ENCODE results near the gene JAZF1.

Gene JAZF1

DNA sequence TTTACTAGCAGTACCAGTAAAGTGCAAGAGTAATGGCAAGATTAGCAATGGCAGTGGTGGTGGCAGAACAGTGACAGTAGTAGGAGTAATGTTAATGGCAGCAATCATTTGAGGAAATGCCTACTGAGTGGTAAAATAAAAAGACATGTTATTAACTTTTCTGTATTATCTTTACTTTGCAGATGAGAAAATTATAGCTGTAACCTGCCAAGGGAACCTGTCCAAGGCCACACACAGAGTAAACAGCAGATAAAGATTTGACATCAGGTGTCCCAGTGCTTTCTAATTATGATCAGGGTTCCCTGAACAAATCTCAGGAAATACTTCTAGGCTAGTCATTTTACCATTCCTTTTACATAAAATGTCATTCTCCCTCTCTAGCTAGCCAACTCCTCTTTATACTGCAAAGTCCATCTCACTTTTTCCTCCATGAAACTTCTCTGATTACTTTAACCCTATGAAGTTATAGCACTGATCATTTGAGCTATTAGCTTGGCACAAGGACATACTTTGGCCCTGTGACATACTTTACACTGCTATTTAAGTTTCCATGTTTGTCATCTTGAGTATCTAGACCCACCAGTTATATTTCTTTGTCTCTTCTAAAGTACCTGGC is 221.6 kb downstream of the JAZF1 start:
- DNase-seq = no peak

DNA sequence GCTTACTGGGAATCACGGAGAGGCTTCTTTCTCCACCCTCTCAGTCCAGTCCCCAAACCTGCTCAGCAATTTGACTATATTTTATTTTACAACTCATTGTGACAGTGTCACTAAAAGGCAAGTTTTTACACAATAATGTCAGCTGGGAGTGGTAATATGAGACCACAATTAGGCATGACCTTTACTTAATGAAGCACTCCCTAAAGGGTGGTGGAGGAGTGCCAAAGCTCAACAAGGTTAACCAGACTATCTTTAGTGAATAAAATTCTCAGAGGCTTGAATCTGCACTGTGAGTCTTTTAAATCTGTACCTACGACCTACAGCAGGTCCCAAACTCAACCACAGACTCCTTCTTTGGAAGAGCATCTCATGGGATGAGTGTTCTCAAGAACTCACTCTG is 225.0 kb downstream of the JAZF1 start:
- DNase-seq = no peak

DNA sequence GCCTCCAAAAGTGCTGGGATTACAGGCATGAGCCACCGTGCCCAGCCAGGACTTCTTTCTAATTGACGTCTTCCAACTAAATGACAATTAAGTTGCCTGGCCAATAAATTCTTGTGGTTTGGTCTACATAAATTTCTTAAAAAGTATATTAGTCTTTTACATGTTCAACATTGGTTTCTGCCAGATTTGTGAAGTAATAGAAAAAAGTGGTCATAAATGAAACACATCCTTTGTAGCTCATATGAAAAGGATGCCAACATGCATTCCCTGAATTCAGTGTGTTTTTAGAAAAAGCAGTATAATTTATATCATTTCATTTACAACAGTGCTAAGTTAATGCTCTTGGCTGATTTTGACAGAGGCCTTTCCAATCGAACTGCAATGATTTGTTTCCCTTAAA is 225.6 kb downstream of the JAZF1 start:
- DNase-seq = no peak

DNA sequence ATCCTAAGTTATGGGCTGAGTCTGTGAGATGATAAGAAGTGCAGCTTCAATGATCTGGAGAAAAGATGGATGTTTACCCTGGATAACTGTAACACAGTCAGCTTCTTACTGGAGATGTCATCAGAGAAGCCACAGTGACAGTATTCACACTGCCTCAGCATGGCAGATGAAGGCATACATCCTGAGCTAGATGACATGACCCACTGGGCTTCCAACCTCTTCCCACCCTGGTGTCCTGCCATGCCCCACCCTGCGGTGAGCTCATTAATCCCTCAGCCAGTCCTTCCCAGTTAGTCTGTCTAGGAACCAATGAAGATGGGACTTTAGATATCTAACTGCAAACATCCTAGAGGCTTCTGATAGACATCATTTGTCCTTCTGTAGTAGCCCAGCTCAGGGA is 226.8 kb downstream of the JAZF1 start:
- no peak for DNase-seq

DNA sequence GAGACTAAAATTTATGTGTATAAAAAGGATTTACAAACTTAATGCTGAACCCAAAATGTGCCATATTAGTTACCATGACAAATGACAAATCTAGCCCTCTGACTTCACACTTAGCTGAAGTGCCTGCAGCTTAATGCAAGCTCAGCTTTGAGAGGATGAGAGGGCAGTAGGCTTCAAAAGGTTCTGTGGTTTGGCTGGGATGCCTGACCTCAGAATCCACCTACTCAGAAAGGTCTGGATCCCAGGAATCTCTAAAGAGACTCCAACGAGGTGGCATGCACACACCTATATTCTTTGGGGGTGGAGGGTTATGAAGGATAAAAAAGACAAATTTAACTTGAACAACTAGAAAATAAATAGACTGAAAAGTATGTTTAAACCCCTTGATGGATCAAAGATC is 227.2 kb downstream of the JAZF1 start:
- no peak for DNase-seq

DNA sequence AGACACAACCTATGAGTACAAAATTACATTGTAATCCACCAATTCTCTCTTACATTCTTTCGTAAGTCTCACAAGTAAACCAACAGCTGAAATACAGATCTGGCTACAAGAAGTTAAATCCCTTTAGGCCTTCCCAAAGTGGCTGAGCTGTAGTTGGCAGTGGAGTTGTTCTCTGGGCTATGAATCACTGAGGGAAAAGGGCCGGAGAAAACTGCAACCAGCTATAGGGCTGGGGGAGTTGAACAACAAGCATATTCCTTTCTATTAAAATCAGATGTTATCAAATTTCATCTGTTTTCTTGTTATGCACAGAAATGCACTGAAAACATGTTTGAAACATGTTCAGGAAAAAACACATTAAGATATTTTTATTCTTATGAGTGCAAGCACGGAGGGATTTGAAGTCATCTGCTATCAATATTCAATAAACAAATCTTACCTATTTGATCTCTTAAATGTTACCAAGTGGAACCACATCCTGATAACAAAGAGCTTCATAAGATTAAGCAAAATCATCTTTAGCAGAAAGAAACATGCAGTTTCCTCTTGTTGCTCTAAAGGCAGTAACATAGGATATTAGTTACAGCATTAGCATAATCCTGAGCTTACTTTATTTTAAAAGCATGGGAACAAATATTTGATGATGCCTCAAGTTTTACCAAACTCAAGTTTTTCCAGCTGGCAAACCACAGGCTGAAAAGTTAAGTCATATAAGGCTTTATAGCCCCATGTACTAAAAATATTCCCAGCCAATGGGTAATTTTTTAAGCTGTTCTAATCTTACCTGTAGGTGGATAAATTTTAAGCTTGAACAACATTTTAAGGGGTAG is 227.9 kb downstream of the JAZF1 start:
- DNase-seq = no peak

DNA sequence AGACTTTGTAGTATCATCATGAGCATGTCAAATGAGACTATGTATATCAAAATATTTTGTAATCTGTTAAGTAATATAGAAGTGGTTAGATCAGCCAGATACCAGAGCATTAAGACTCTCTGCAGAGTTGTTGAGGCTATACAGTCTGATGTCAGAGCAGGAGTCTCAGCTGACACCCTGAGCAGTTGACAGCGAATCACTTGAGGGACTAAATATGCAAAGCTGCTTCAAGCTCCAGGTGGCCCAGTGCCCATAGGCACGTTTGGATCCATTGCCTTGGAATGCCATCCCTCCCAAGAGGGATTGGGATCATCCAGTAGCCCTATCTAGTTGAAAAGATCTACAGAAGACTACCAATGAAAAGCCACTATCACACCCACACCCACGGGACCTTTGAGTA is 230.5 kb downstream of the JAZF1 start:
- no peak for DNase-seq

DNA sequence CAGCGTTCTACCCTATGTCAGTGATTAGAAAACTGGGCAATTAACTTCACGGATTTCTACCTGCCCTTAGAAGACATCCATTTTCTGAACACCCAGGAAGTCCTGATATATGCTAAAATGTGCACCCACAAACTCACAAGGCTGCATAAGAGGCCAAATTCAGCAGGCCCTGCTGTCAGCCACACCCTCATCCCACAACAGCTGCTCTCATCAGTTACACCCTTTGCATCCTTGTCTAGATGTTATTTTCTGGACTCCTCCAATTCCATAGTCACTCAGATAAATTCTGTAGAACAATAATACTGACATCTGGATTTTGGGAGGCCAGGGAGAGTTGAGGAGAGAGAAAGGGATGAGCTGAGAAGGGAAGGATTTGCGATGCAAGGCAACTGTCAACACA is 231.7 kb downstream of the JAZF1 start:
- no peak for DNase-seq

DNA sequence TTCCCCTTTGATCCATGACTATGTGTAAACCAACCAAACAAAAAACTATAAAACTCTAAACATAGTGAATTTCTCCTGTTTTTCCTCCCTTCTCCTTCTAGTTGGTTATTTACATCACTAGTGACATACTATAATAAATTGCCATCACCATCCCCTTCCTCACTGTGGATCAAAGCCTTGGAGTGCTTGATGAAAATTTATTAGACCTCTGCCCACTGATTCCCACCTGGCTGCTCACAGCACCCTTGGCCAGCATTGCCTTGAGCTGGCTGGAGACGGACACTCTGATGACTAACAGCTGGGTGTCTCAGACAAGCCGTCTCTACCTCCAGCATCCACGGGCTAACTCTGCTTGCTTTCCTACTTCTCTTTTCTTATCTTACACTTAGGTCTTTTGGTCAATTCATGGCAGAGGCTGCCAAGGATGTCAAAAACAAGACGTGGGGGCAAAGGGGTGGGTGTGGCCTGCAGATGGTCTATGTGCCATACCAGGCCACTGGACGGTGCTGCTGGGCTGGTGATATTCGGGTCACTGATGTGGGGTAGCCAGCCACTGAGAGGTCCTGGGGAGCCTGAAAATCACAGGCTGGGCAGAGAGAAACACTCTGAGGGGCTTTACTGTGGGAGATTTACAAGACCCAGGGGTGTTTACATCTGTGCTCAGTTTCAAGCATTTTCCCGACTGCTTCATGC is 232.9 kb downstream of the JAZF1 start:
- DNase-seq = no peak

DNA sequence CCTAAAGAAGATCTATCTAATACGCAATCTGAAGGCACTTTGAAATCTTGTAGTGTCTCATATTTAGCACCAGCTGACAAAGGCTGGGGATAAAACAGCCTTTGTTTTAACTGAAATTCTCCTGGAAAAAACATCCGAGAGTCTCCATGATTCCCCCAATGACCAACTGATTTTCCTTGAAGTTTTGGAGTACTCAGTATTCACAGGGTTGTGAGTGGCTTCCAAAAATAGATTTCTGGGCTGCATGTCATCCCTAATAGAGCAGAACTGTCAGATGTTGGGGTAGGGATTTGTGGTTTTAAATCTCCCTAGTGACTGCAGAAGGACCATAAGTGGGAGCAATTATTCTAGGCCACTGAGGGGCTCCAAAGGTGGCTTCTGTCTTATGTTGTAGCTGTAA is 234.2 kb downstream of the JAZF1 start:
- DNase-seq = no peak

DNA sequence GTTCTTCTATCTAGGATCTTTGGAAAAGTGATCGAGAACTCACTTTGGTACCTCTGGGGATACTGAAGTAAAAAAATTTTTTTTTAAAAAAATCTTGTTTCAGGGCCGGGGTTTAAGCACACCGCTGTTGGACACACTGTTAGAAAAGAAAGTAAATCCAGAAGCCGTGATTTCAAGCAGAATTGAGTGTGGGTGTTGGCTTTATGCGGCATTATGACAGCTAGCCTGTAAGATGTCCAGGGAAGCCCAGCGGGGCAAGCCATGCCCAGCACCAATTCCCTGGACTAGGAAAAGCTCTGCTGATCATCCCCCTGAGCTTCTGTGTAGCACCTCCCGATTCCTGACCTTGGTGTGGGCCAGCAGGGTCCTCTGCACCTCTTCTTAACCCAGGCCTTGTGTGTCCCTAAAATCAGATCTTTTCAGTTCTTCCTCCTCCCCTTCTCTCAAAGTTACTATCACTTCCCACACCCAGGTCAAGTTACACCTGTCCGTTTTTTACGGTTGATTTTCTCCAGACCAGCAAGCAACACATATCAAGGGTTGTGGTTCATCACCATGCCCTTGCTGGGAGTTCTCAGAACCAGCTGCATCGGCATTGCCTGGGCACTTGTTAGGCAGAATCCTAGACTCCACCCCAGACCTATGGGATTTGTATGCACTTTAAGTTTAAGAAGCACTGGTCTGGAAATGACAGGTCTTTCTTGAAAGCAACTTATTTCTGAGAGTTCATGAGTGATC is 235.4 kb downstream of the JAZF1 start:
- no peak for DNase-seq

DNA sequence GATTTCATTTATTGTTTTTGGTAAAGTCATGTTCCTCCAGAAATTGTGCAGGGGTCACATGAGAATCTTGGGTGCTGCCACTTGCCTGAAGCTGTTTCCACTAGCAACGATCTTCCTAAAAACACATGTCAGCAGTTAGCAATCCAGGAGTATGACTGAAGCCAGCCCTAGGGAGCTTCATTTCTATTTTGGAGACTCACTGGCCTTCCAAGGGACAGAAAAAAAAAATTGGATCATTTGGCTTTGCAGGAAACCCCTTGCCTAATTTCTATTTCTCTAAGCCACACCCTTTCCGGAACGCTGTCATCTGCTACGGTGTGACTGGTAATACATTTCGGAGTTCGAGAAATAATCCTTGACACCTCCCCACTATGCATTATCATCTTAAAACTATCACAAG is 236.0 kb downstream of the JAZF1 start:
- DNase-seq = no peak

DNA sequence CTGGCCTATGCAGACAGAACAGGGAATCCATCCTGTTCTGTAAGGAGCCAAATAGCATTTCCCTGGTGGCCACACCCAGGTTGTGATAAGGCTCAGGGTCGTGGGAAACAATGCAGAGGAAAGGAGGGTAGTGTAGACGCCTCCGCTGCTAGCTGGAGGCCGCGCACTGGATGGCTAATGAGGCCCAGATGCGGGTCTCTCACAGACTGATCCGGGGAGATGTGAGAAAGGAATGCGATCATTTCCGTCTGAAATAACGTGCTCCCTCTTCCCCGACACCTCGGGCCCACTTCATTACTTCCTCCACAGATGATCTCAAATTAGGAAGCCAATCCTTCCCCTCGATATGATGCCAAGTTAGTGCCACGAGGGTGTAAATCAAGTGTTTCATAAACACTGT is 237.4 kb downstream of the JAZF1 start:
- no peak for DNase-seq

DNA sequence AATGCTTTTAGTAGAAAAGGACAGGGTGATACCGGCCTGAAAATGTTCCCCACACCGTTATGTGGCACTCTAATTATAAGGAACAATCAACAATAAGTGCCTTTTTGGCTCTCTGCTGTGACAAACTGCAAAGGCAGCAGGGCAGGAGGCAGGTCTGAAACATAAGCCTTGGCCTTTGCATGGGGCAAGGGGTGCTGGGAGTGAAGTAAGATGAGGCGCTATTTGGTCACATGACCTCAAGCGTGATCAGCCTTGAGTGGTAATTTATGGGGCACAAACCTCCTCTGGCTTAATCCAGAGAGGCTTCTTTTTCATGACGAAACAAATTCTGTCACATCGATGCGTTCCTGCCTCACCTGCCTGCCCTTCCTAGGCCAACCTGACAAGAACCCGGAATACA is 237.9 kb downstream of the JAZF1 start:
- DNase-seq = no peak

DNA sequence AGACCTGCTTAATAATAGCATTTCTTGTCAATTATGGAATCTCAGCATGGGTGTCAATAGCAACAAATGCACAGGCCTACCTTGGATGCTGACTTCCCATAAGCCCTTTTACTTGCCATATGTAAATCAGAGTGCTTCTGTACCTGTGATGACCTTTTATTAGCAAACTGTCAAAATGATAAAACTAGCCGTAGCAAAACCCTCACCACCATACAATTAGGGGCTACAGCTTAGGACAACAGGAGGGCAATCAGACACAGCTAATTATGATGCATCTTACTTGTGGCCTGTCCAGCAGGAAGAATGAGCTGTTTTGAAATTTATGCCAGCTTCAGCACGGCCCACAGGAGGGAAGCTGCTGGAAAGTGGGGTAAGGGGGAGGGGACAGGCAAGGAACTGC is 239.1 kb downstream of the JAZF1 start:
- no peak for DNase-seq

DNA sequence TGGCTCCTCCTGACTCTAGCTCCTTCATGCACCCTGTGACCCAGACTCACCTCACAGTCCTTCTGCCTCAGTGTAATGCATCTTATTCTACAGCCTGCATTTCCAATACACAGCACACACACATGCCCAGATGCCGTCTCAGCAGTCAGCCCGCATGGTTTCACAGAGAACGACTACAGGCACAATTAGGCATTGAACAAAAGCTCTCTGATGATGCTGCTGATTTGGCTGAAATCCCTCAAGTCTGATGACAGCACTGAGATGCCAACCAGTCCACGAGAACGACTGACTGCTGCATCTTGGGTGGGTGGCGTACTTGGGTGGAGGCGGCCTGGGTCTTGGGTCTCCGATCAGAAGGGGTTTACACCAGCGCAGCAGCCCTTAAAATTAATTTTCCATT is 240.3 kb downstream of the JAZF1 start:
- no peak for DNase-seq

DNA sequence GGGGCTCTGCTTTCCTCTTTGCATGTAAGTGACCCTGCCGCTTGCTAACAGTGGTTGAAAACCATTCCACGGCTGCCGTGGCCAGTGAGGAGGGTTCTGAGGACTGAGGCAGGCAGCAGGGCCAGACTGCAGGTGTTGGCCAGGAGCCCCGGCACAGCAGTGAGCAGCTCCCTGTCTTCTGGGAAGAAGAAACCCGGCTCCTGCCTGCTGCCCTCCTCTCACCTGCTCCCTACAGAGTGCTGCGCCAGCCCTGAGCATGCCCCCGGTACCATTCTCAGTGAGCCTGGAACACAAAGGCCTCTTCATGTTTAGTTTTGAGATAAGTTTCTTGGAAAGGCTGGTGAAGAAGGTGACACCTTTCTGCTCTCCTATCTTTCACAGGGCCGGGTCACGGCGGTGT is 240.7 kb downstream of the JAZF1 start:
- no peak for DNase-seq

DNA sequence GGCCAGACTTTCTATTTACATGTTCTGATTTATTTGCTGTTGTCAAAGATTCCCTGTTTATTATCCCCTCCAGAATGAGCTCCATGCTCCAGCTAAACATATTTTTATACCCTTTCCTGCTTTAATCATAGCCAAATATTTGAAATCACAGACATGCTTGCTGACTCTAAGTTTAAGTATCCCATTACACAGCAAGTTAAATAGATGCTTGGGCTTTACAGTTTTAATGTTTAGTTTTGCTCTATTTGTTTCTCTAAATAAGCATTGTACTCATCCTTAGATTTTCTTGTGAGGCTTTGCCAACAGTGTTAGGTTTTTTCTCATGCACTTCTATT is 243.9 kb downstream of the JAZF1 start:
- DNase-seq = no peak

DNA sequence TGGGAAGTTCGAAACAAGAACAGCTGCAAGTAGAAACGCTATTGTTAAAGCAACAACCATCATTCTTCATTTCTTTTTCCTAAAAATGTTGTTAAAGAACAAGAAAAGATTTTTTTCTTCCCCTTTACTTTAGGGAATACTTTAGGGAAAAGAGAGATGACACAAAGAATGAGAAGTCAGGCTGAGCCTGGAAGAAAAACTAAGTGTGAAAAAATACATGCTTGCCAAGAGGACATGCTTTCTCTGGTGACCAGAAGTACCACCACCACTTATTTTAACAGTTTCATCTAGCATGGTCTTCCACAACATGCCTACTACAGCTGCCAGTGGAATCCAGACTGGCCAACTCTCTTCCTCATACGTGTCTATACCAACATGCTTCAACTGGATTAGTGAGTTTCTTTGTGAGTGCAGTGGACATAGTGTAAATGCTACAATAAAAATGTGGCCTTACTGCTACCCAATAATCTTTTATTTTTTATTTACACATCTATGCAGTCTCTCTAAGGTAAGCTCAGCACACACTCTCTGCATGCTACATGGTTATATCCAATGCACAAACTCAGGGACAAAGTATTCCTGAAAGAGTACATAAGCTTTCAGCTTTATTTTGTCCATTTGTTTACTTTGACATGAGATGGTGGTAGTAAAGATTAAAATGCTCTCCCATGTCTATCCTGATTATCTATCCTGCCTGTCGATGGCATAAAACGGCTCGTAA is 244.4 kb downstream of the JAZF1 start:
- DNase-seq = no peak

DNA sequence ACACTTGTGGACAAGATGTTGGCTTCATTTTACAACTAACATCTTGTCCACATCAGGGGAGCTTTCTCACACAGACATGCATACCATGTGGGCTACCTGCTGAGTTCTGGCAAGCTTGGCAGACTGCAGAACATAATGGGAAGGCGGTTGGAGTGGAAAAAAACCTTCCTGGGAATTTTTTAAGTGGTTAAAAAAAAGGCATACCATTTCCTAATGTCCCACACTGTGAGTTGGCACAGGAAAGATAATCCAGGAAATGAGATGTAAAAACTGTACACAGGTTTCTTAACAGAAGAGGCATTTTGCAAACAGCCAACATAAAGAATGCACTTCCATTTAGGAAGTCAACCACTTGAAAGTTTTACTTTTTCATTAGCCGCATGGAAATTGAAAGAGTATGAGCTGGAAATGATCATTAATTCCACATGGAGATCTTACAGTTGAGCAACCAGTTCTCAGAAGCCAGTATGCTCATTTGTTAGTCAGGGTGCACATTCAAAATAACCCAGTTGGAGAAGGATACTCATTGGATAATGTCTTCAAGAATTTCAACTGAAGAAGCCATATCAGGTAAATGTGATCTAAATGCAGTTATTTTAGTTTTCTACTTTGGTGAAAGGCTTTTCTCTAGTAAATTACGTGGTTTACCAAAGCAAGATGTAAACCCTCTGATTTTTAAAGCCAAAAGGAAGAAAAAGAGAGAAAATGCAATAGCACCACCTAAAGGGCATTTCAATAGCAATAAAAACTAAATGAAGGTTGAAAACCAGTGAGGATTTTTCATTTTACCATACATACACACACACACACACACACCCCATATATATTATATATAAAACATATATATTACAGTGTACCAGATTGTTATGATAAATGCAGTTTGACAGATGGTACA is 246.7 kb downstream of the JAZF1 start:
- no peak for DNase-seq

DNA sequence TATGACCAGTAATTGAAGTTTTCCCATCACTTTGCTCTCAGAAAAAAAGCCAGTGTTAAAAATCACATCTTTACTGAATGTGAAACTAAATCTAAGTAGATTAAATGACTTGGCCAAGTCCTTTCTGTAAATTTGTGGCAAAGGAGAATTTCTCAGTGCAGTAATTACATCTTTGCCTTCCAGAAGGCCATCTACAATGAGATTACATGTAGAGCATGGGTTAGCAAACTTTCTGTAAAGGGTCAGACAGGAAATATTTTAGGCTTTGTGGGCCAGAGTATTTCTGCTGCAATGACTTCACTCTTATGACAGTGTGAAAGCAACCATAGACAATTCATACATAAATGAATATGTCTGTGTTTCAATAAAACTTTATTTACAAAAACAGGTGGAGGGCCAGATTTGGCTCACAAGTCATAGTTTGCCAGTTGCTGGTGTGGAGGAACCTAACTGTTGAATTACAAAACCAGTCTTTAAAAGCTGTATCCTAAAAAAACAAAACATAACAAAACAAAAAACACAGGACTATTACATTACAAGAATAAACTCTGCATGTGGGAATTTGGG is 249.6 kb downstream of the JAZF1 start:
- DNase-seq = no peak

DNA sequence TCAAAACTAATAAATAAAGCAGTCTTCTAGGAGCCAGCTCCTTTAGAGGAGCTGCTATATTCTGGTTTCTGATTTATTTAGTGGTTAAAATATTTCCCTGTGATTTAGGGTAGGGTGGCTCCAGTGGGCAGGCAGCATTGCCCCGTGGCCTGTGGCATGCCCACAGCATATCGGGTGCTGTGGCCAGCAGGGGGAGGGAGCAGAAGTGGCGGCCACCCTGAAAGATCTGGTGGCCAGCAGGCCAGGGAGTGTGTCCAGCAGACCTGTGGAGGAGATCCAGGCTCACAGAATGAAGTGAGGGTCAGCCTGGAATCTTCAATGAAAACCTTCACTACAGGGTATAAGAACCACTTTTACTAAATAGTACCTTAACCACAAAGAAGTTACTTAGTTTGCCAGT is 251.5 kb downstream of the JAZF1 start:
- no peak for DNase-seq

All from GDM1 (cell line).